ENCODE data around the gene MATN1. TPM values are rescaled to one million over a fixed set of nuclear protein-coding genes. Genes with fewer than 3 reads are reported as not detected.

The MATN1 gene
- total RNA-seq, 1 experiment from 2014 or later = 0.24 TPM

GRCh38 chr1:30757352-30758120 is 34.2 kb upstream of the MATN1 start, which contains the start of gene LAPTM5:
LAPTM5 (minus strand) TSS chr1:30757774; CDS start chr1:30757745, 29 bp downstream.
- H3K36me3 Mint-ChIP-seq = peaks cover 3% of the 10 kb centered on the region; the same call in 1 of the 2 replicates
- no peak for TF ChIP-seq CBFB (CRISPR knock-in tag; IDR thresholded peaks at IDR 0.05; ENCODE audit: low read depth)
- TF ChIP-seq ZNF121 (CRISPR knock-in tag; IDR thresholded peaks at IDR 0.05) = no peak
- no peak for TF ChIP-seq ZNF317 (CRISPR knock-in tag; IDR thresholded peaks at IDR 0.05; ENCODE audit: borderline replicate concordance, low read depth)
- no peak for TF ChIP-seq OVOL2 (CRISPR knock-in tag; IDR thresholded peaks at IDR 0.05; ENCODE audit: borderline replicate concordance)
- TF ChIP-seq ATF1 (CRISPR knock-in tag; IDR thresholded peaks at IDR 0.05) = no peak
- TF ChIP-seq GTF2I (CRISPR knock-in tag; conservative IDR thresholded peaks at IDR 0.05) = no peak
- no peak for TF ChIP-seq PRRX2 (CRISPR knock-in tag; IDR thresholded peaks at IDR 0.05)
- no peak for TF ChIP-seq EMX1 (CRISPR knock-in tag; IDR thresholded peaks at IDR 0.05)
- TF ChIP-seq FOXK1 (CRISPR knock-in tag; IDR thresholded peaks at IDR 0.05) = no peak
- TF ChIP-seq SMAD4 (CRISPR knock-in tag; IDR thresholded peaks at IDR 0.05) = no peak
- no peak for TF ChIP-seq NR1H2 (CRISPR knock-in tag; IDR thresholded peaks at IDR 0.05)
- no peak for TF ChIP-seq ZNF138 (CRISPR knock-in tag; conservative IDR thresholded peaks at IDR 0.05)

GRCh38 chr1:30756545-30757351 is 33.4 kb upstream of the MATN1 start:
- no peak for TF ChIP-seq ZNF512 (CRISPR knock-in tag; IDR thresholded peaks at IDR 0.05; ENCODE audit: borderline replicate concordance)
- no peak for TF ChIP-seq KAT7 (CRISPR knock-in tag; IDR thresholded peaks at IDR 0.05; ENCODE audit: borderline replicate concordance)
- TF ChIP-seq ZNF425 (CRISPR knock-in tag; conservative IDR thresholded peaks at IDR 0.05) = no peak
- TF ChIP-seq GRHL2 (CRISPR knock-in tag; IDR thresholded peaks at IDR 0.05; ENCODE audit: insufficient replicate concordance, severe bottlenecking) = no peak
- no peak for TF ChIP-seq ATF6 (CRISPR knock-in tag; IDR thresholded peaks at IDR 0.05)
- ChIA-PET CTCF (interaction anchor here (0.7 to 3.7 kb wide), 4 partner anchors 23 to 38 kb away, joined by 3 to 14 read pairs (median 4); partner anchors contain the start of gene MATN1), POLR2A (no interaction called here)
- Mint-ChIP-seq H3K27ac (peak overlapping the region; percentile 75), H3K27me3 (ENCODE audit: low read depth) (no peaks in the 10 kb centered on the region), H3K4me1 (peaks cover 27% of the 10 kb centered on the region), H3K9me3 (peaks cover 9% of the 10 kb centered on the region; the same call in 1 of the 2 replicates), H3K4me3 (no peak overlapping the region), H3K36me3 (peaks cover 3% of the 10 kb centered on the region; the same call in 1 of the 2 replicates)
- DNase-seq (ENCODE audit: low spot score) (no peak), ATAC-seq (no peak; the same call in 1 of the 2 replicates)

More at GRCh38 chr1:30757352-30758120, 34.2 kb upstream of the MATN1 start, which contains the start of gene LAPTM5:
- DNase-seq (ENCODE audit: low spot score) (no peak), ATAC-seq (no peak)
- Mint-ChIP-seq H3K9me3 (peaks cover 9% of the 10 kb centered on the region; the same call in 1 of the 2 replicates), H3K27ac (peak within 1 kb of the TSS; percentile 75), H3K4me3 (no peak within 1 kb of the TSS), H3K27me3 (ENCODE audit: low read depth) (no peaks in the 10 kb centered on the region), H3K4me1 (peaks cover 19% of the 10 kb centered on the region)
- ChIA-PET POLR2A (interaction anchor here (0.9 kb wide), 1 partner anchor 10 kb away, joined by 4 read pairs; no protein-coding TSS in a partner anchor), CTCF (interaction anchor here (0.7 to 3.7 kb wide), 5 partner anchors 20 to 38 kb away, joined by 4 to 14 read pairs (median 6); no protein-coding TSS in a partner anchor)

Measured in WTC11 (cell line).